Ectodermal cell (in vitro differentiated cells): Measurements from ENCODE around the gene F8A3.

Source experiments
- H3K27ac ChIP-seq: 2 replicates; pipeline ENCODE4 v1.7.0; 2013; ENCODE audit warnings: mild to moderate bottlenecking, low read depth, low read length; ENCODE audit not compliant: insufficient read depth, poor library complexity, severe bottlenecking
- H3K27me3 ChIP-seq: 2 replicates; pipeline ENCODE4 v1.7.0; 2013; ENCODE audit warnings: mild to moderate bottlenecking, low read length; ENCODE audit not compliant: insufficient read depth, control insufficient read depth, poor library complexity, severe bottlenecking
- H3K36me3 ChIP-seq: one replicate; pipeline ENCODE4 v1.7.0; 2013; ENCODE audit warnings: low read length; ENCODE audit not compliant: control insufficient read depth, insufficient read depth
- H3K4me1 ChIP-seq: one replicate; pipeline ENCODE4 v1.7.0; 2013; ENCODE audit warnings: low read length; ENCODE audit not compliant: control insufficient read depth, insufficient read depth
- H3K4me3 ChIP-seq: 2 replicates; pipeline ENCODE4 v1.7.0; 2013; ENCODE audit warnings: low read depth, low read length, control low read depth; ENCODE audit not compliant: insufficient read depth
- H3K9me3 ChIP-seq: 2 replicates; pipeline ENCODE4 v1.7.0; 2013; ENCODE audit warnings: mild to moderate bottlenecking, low read length, moderate library complexity; ENCODE audit not compliant: control insufficient read depth
- WGBS, 2 experiments: methylation state at CpG; one replicate each; pipeline ENCODE4 v1.1.7; 2013; ENCODE audit warnings: missing lambda C conversion rate in 2 of 2; 5-methylcytosine and 5-hydroxymethylcytosine counted together

F8A3 gene

GRCh38 chrX:155434906-155435743 is 23.3 kb downstream of the F8A3 start:
- H3K4me1 ChIP-seq, result no peaks in the 10 kb centered on the region
- no peaks in the 10 kb centered on the region for H3K36me3 ChIP-seq
- H3K4me3 ChIP-seq, result no peak overlapping the region
- 91 to 98% methylated on average over 9 of the region's 9 CpGs for WGBS, 2 experiments
- H3K27ac ChIP-seq, result no peak overlapping the region
- H3K9me3 ChIP-seq, result no peaks in the 10 kb centered on the region
- no peaks in the 10 kb centered on the region for H3K27me3 ChIP-seq

- WGBS, 2 experiments, result no CpG with 5 or more reads among the region's 1 CpG
- H3K9me3 ChIP-seq, result no peaks in the 10 kb centered on the region
- H3K36me3 ChIP-seq, result no peaks in the 10 kb centered on the region
- no peaks in the 10 kb centered on the region for H3K27me3 ChIP-seq
- H3K4me1 ChIP-seq, result no peaks in the 10 kb centered on the region
- no peak overlapping the region for H3K4me3 ChIP-seq
- H3K27ac ChIP-seq, result no peak overlapping the region
These were observed 40.7 kb downstream of the F8A3 start for GRCh38 chrX:155417769-155418168.
